Activated CD8-positive, alpha-beta T cell treated with anti-CD3 and anti-CD28 coated beads for 36 hours (primary cell): Measurements from ENCODE around the gene RPUSD1. TPM values are rescaled to one million over a fixed set of nuclear protein-coding genes. Genes with fewer than 3 reads are reported as not detected.
"Not testable (repeated sequence)": the region's sequence is repeated elsewhere in the genome, so short reads cannot be mapped to it uniquely, and the experiment has no call there.

Source experiments
- ATAC-seq: fragments of 200-7000 bp; cut with Tn5 transposase; one replicate; pipeline ENCODE4 v1.10.0; 2021; ENCODE audit warnings: mild to moderate bottlenecking, moderate library complexity
- CTCF ChIA-PET: fragments of 350-600 bp; sonication (Branson Sonifier 250); formaldehyde crosslinking; loops from one replicate; lab custom pipeline; 2021; ENCODE audit warnings: antibody characterized with exemption; lab: Charles Lee
- POLR2A ChIA-PET: fragments of 350-600 bp; sonication (Branson Sonifier 250); formaldehyde crosslinking; loops from one replicate; lab custom pipeline; 2021; ENCODE audit warnings: antibody characterized with exemption; lab: Charles Lee
- DNase-seq: peaks from one replicate; pipeline ENCODE4 v3.0.0-alpha.2; 2020
- H3K27ac Mint-ChIP-seq: one replicate; pipeline ENCODE4 v1.8.0; 2021; ENCODE audit warnings: mild to moderate bottlenecking, mixed read lengths
- H3K27me3 Mint-ChIP-seq: one replicate; pipeline ENCODE4 v1.8.0; 2021; ENCODE audit warnings: mixed read lengths
- H3K36me3 Mint-ChIP-seq: one replicate; pipeline ENCODE4 v1.8.0; 2021; ENCODE audit warnings: low read depth, mixed read lengths
- H3K4me1 Mint-ChIP-seq: one replicate; pipeline ENCODE4 v1.8.0; 2021; ENCODE audit warnings: low read depth, mixed read lengths
- H3K4me3 Mint-ChIP-seq: one replicate; pipeline ENCODE4 v1.8.0; 2021; ENCODE audit warnings: mild to moderate bottlenecking, moderate library complexity, mixed read lengths
- H3K9me3 Mint-ChIP-seq: one replicate; pipeline ENCODE4 v1.8.0; 2021; ENCODE audit warnings: mixed read lengths
- intact Hi-C: fragments of 100-400 bp; cut with micrococcal nuclease; formaldehyde crosslinking; loops from one replicate; pipeline ENCODE4 v1.10.0; 2022
- total RNA-seq, 2 experiments: library from RNA; stranded (reverse); gene quantifications; one replicate each; pipeline ENCODE4 v1.2.3, GENCODE V29; 2021
- TF ChIP-seq, protein P1 (sequence below): fragments of 200-600 bp; IDR thresholded peaks from one replicate; pipeline ENCODE4 v1.8.0; 2022; ENCODE audit warnings: antibody characterized with exemption, mild to moderate bottlenecking

Gene RPUSD1
- total RNA-seq, 2 experiments from 2014 or later = 17.1 to 18.1 TPM

DNA sequence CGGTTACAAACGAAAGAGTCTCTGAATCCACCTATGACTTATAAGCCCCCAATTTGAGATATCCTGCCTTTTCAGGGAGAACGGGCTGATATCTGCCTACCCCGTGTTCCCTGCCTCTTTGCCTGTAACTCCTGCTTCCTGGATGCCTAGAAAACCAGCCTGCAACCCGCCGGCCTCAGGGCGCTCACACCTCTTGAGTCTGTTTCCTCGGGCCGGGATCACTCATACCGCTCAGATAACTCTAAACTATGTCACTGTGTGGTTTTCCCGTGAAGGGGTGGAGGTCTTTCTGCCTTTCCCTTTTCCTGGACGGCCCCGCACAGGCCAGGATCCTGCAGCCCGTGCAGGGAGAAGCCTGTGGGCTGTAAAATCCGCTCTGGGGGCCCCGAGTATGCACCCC lies 10.4 kb downstream of the RPUSD1 start:
- intact Hi-C loops = no loop called here
- ATAC-seq (peak; percentile 27), DNase-seq (no peak)
- ChIA-PET CTCF (interaction anchor here (1.2 kb wide), 1 partner anchor 53 kb away, joined by 3 read pairs; no protein-coding TSS in a partner anchor), POLR2A (no interaction called here)
- Mint-ChIP-seq H3K4me3 (no peak overlapping the region), H3K36me3 (no peaks in the 10 kb centered on the region), H3K9me3 (no peaks in the 10 kb centered on the region), H3K4me1 (no peaks in the 10 kb centered on the region), H3K27ac (no peak overlapping the region), H3K27me3 (peaks cover 4% of the 10 kb centered on the region)
- TF ChIP-seq, protein P1, sequence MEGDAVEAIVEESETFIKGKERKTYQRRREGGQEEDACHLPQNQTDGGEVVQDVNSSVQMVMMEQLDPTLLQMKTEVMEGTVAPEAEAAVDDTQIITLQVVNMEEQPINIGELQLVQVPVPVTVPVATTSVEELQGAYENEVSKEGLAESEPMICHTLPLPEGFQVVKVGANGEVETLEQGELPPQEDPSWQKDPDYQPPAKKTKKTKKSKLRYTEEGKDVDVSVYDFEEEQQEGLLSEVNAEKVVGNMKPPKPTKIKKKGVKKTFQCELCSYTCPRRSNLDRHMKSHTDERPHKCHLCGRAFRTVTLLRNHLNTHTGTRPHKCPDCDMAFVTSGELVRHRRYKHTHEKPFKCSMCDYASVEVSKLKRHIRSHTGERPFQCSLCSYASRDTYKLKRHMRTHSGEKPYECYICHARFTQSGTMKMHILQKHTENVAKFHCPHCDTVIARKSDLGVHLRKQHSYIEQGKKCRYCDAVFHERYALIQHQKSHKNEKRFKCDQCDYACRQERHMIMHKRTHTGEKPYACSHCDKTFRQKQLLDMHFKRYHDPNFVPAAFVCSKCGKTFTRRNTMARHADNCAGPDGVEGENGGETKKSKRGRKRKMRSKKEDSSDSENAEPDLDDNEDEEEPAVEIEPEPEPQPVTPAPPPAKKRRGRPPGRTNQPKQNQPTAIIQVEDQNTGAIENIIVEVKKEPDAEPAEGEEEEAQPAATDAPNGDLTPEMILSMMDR = no peak

DNA sequence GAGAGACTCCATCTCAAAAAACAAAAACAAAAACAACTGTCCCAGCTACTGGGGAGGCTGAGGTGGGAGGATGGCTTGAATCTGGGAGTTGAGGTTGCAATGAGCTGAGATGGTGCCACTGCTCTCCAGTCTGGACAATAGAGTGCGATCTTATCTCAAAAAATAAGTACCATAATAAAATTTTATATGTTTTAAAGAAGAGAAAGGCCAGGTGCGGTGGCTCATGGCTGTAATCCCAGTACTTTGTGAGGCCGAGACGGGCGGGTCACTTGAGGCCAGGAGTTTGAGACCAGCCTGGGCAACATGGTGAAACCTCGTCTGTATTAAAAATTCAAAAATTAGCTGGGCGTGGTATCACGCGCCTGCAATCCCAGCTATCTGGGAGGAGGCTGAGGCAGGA lies 11.4 kb downstream of the RPUSD1 start:
- Mint-ChIP-seq H3K36me3 (no peaks in the 10 kb centered on the region), H3K27me3 (peaks cover 4% of the 10 kb centered on the region), H3K27ac (no peak overlapping the region), H3K4me3 (no peak overlapping the region), H3K4me1 (no peaks in the 10 kb centered on the region), H3K9me3 (no peaks in the 10 kb centered on the region)
- TF ChIP-seq, protein P1 = no peak
- no peak for ATAC-seq
- intact Hi-C loops = no loop called here
- no peak for DNase-seq
- CTCF ChIA-PET = interaction anchor here (1.2 kb wide), 2 partner anchors 8 to 52 kb away, joined by 3 to 5 read pairs; no protein-coding TSS in a partner anchor
- POLR2A ChIA-PET = no interaction called here

DNA sequence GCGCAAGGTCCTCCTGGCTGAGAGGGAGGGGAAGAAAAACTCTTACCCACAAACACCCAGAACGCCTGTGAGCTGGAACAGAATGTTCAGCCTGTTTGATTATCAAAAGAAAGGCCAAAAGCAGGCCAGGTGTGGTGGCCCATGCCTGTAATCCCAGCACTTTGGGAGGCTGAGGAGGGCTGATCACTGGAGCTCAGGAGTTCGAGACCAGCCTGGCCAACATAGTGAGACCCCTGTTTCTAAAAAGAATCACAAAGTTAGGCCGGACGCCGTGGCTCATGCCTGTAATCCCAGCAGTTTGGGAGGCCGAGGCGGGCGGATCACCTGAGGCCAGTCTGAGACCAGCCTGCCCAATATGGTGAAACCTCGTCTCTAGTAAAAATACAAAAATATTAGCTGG lies 11.9 kb downstream of the RPUSD1 start:
- intact Hi-C loops, H3K27me3 Mint-ChIP-seq, H3K36me3 Mint-ChIP-seq, H3K4me3 Mint-ChIP-seq, ATAC-seq, DNase-seq, H3K9me3 Mint-ChIP-seq, H3K4me1 Mint-ChIP-seq, POLR2A ChIA-PET, H3K27ac Mint-ChIP-seq: not testable (repeated sequence)
- CTCF ChIA-PET = interaction anchor here (1.2 kb wide), 1 partner anchor 9 kb away, joined by 5 read pairs; no protein-coding TSS in a partner anchor

DNA sequence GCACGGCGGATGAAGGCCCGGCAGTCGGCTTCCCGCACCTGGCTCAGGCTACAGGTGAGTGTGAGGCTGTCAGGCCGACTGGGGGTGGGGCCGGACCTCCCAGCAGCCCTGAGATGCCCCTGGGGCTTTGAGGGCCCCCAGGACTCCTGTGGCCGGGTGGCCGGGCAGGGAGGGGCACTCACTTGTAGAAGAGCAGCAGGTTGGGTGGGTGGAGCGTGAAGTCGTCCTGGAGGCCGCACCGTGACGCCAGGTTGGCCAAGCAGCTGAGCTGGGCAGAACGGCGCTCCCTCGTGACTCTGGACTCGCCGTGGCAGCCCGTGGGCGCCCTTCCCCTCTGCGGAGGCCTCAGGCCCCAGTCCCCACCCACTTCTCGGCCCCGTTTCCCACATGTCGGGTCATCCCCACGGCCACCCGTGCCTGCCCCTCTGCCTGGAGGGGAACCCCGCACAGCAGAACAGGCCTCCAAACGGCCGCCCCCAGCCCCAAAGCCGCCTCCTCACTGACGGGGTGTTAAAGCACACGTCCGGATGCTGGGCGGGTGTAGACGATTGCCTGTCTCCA lies 12.9 kb downstream of the RPUSD1 start:
- intact Hi-C loops = no loop called here
- H3K4me3 Mint-ChIP-seq = no peak overlapping the region
- TF ChIP-seq, protein P1 = no peak
- CTCF ChIA-PET = no interaction called here
- peaks cover 4% of the 10 kb centered on the region for H3K27me3 Mint-ChIP-seq
- no peaks in the 10 kb centered on the region for H3K36me3 Mint-ChIP-seq
- H3K4me1 Mint-ChIP-seq = no peaks in the 10 kb centered on the region
- H3K27ac Mint-ChIP-seq = no peak overlapping the region
- ATAC-seq (no peak), DNase-seq (no peak)
- H3K9me3 Mint-ChIP-seq = no peaks in the 10 kb centered on the region
- POLR2A ChIA-PET = no interaction called here

DNA sequence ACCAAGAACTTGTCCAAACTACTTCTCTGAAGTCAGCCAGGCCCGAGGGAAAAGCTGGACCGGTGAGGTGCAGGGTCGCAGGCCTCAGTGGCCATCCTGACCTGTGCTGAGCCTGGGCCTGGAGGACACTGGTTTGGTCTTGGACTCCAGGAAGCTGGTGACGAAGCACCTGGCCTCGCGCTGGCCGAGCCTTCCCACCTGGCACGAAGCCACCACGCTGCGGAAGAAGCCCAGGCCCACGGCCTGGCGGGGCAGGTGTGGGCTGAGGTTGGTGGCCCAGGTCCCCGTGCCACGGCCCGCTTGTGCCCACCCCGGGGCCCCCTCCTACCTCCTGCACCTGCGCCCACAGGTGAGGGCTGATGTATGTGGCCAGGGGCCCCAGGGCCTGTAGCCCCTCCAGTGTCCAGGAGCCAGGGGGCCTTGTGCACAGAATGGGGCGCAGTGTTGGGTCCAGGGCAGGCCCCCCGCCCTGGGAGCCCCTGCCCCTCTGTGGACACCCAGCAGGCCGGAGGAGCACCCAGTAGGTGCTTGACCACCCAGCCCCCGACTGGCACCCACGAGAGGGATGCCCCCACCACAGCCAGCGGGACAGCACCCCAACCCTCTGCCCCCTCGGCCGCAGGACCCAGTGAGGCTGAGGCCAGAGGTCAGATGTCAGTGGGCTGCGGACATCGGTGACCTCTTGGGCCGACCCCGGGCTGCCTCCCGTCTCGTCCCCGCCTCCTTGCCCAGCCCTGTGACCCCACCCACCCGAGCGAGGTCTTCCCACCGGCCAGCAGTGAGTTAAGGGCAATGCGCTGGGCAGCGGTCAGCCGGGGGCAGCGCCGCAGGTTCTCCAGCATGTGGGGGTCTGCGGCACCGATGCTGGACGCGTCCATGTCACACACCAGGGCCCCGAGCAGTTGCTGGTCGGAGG lies 13.8 kb downstream of the RPUSD1 start:
- CTCF ChIA-PET = no interaction called here
- H3K4me1 Mint-ChIP-seq = no peaks in the 10 kb centered on the region
- no peaks in the 10 kb centered on the region for H3K9me3 Mint-ChIP-seq
- DNase-seq (no peak), ATAC-seq (no peak)
- intact Hi-C loops = no loop called here
- H3K27ac Mint-ChIP-seq = no peak overlapping the region
- POLR2A ChIA-PET = no interaction called here
- no peaks in the 10 kb centered on the region for H3K36me3 Mint-ChIP-seq
- peaks cover 4% of the 10 kb centered on the region for H3K27me3 Mint-ChIP-seq
- TF ChIP-seq, protein P1 = no peak
- H3K4me3 Mint-ChIP-seq = no peak overlapping the region
